HepG2 (cell line): ENCODE data around the gene MUC4. TPM values are rescaled to one million over a fixed set of nuclear protein-coding genes. Genes with fewer than 3 reads are reported as not detected.

Experiments used
- ATAC-seq: fragments of 200-7000 bp; cut with Tn5 transposase; 3 replicates; pipeline ENCODE4 v1.9.1; 2020; ENCODE audit warnings: mild to moderate bottlenecking, moderate library complexity
- BruUV-seq: library from RNA; stranded (reverse); fragments of 400-500 nt; replicated peaks from 2 replicates; lab custom pipeline; 2021; lab: Mats Ljungman, UMichigan
- CTCF ChIA-PET: fragments of 300-600 bp; formaldehyde crosslinking; extraction: SDS; loops from one replicate; lab custom pipeline; 2021; ENCODE audit warnings: low total read pairs, inconsistent platforms, low intra/inter-chr PET ratio; lab: Yijun Ruan, JAX
- POLR2A ChIA-PET: fragments of 350-600 bp; sonication (Branson Sonifier 250); formaldehyde crosslinking; loops from one replicate; lab custom pipeline; 2020; ENCODE audit warnings: antibody characterized with exemption, inconsistent platforms; lab: Yijun Ruan, JAX
- DNase-seq: peaks from one replicate; pipeline ENCODE4 v3.0.0-alpha.2; 2015; ENCODE audit warnings: low spot score
- FAIRE-seq: peaks from 3 replicates; lab custom pipeline; 2011; peaks lifted over from hg19 to GRCh38; lab: Jason Lieb, UNC
- H2AFZ ChIP-seq: one replicate; pipeline ENCODE4 v1.6.1; 2011; ENCODE audit warnings: low read length, inconsistent platforms
- H3K27ac ChIP-seq: fragments of 300-600 bp; 3 replicates; pipeline ENCODE4 v1.8.0; 2011; ENCODE audit warnings: mixed run types, mild to moderate bottlenecking, mixed read lengths, low read length, inconsistent platforms; ENCODE audit not compliant: insufficient read depth; ENCODE audit errors: extremely low read length
- H3K27me3 ChIP-seq, 2 experiments: fragments of 200-600 bp in 1 of 2; 2 replicates in 1 of 2; 3 replicates in 1 of 2; pipeline versions ENCODE4 v1.6.0 to v1.8.0; 2011; ENCODE audit warnings: low read length in 2 of 2, mild to moderate bottlenecking in 2 of 2, moderate library complexity in 2 of 2, inconsistent platforms in 1 of 2; ENCODE audit not compliant: insufficient read depth in 2 of 2, control insufficient read depth in 1 of 2
- H3K36me3 ChIP-seq, 2 experiments: fragments of 200-600 bp in 1 of 2; replicated peaks in 1 of 2; 2 replicates in 1 of 2; 3 replicates in 1 of 2; pipeline versions ENCODE4 v1.5.1 to v1.8.0; 2011; ENCODE audit warnings: low read length in 2 of 2, inconsistent platforms in 1 of 2; ENCODE audit not compliant: insufficient read depth in 2 of 2, control insufficient read depth in 1 of 2
- H3K4me1 ChIP-seq: 2 replicates; pipeline ENCODE4 v1.5.1; 2012; ENCODE audit warnings: low read length, inconsistent platforms; ENCODE audit not compliant: insufficient read depth
- H3K4me2 ChIP-seq: 2 replicates; pipeline ENCODE4 v1.6.0; 2011; ENCODE audit warnings: low read depth, low read length, inconsistent platforms
- H3K4me3 ChIP-seq, 3 experiments: fragments of 200-600 bp in 1 of 3; sonication (generic), shearing (Covaris generic) in 1 of 3; replicated peaks in 1 of 3; 2 replicates each; pipeline ENCODE4 v1.5.1; 2011 to 2016; ENCODE audit warnings: low read length in 3 of 3, inconsistent platforms in 2 of 3, low read depth in 2 of 3, mild to moderate bottlenecking in 2 of 3, control low read depth in 1 of 3, mixed read lengths in 1 of 3; ENCODE audit not compliant: insufficient read depth in 1 of 3
- H3K79me2 ChIP-seq: one replicate; pipeline ENCODE4 v1.6.1; 2011; ENCODE audit warnings: low read length, inconsistent platforms; ENCODE audit not compliant: insufficient read depth
- H3K9ac ChIP-seq: 2 replicates; pipeline ENCODE4 v1.6.0; 2011; ENCODE audit warnings: mild to moderate bottlenecking, low read depth, low read length, inconsistent platforms; ENCODE audit not compliant: insufficient read depth
- H3K9me3 ChIP-seq: 2 replicates; pipeline ENCODE4 v1.5.1; 2012; ENCODE audit warnings: mild to moderate bottlenecking, low read length
- H4K20me1 ChIP-seq: 2 replicates; pipeline ENCODE4 v1.6.0; 2011; ENCODE audit warnings: inconsistent platforms, mild to moderate bottlenecking, low read length, moderate library complexity; ENCODE audit not compliant: insufficient read depth
- MZF1 ChIP-seq: sonication (generic); formaldehyde crosslinking; IDR thresholded peaks from 2 replicates; pipeline ENCODE4 v1.8.1; 2023; ENCODE audit warnings: mild to moderate bottlenecking, missing genetic modification reagents, borderline replicate concordance
- NCOA5 ChIP-seq: sonication (generic); formaldehyde crosslinking; IDR thresholded peaks from 2 replicates; pipeline ENCODE4 v1.4.0; 2020; ENCODE audit warnings: missing genetic modification reagents
- SPEN ChIP-seq: sonication (generic); formaldehyde crosslinking; IDR thresholded peaks from 2 replicates; pipeline ENCODE4 v1.5.1; 2020; ENCODE audit warnings: low read depth, mild to moderate bottlenecking, missing genetic modification reagents
- ZBTB21 ChIP-seq: sonication (generic); formaldehyde crosslinking; IDR thresholded peaks from 2 replicates; pipeline ENCODE4 v1.4.0; 2020; ENCODE audit warnings: missing genetic modification reagents
- ZNF256 ChIP-seq: sonication (generic); formaldehyde crosslinking; conservative IDR thresholded peaks from 2 replicates; pipeline ENCODE4 v1.4.0; 2020; ENCODE audit warnings: missing genetic modification reagents
- ZNF550 ChIP-seq: sonication (generic); formaldehyde crosslinking; IDR thresholded peaks from 2 replicates; pipeline ENCODE4 v1.4.0; 2020; ENCODE audit warnings: mild to moderate bottlenecking, missing genetic modification reagents, borderline replicate concordance
- ZNF567 ChIP-seq: sonication (generic); formaldehyde crosslinking; IDR thresholded peaks from 2 replicates; pipeline ENCODE4 v1.8.1; 2023; ENCODE audit warnings: mild to moderate bottlenecking, missing genetic modification reagents, borderline replicate concordance
- ZNF577 ChIP-seq: sonication (generic); formaldehyde crosslinking; IDR thresholded peaks from 2 replicates; pipeline ENCODE4 v1.4.0; 2020; ENCODE audit warnings: mild to moderate bottlenecking, low read depth, missing genetic modification reagents, borderline replicate concordance
- WGBS: methylation state at CpG from one replicate; pipeline ENCODE4 v1.1.6; 2017; ENCODE audit warnings: low lambda C conversion rate; 5-methylcytosine and 5-hydroxymethylcytosine counted together
- in situ Hi-C: cut with HindIII; loops from 2 replicates; pipeline ENCODE4 v1.10.0; 2017; ENCODE audit warnings: low pct_unique_long_range_greater_than_20kb; ENCODE audit not compliant: extremely low pct_ligation_motif_present
- intact Hi-C: fragments of 100-400 bp; cut with micrococcal nuclease; formaldehyde crosslinking; loops from one replicate; pipeline ENCODE4 v1.10.0; 2022; ENCODE audit not compliant: unreplicated experiment
- polyA plus RNA-seq, 8 experiments: library from polyadenylated mRNA; depleted of rRNA in 3 of 8; stranded (reverse) in 7 of 8; unstranded in 1 of 8; fragments of >200 nt; fragmentation: Illumina TruSeq in 4 of 8; extraction: Trizol in 4 of 8; gene quantifications; 2 replicates each; pipeline versions ENCODE4 v1.2.1 to v1.2.3, GENCODE V29; 2011 to 2016; ENCODE audit warnings: low read depth in 4 of 8, missing spikeins in 1 of 8, mixed read lengths in 1 of 8; ENCODE audit not compliant: insufficient read depth in 1 of 8
- total RNA-seq, 5 experiments: library from RNA; depleted of rRNA; stranded (reverse); fragments of >200 nt; fragmentation: Illumina TruSeq; extraction: Trizol; gene quantifications; 2 replicates each; pipeline ENCODE4 v1.2.3, GENCODE V29; 2016; ENCODE audit warnings: low read depth in 1 of 5
- TF ChIP-seq, protein P1 (sequence below): sonication (generic); formaldehyde crosslinking; IDR thresholded peaks from 2 replicates; pipeline ENCODE4 v1.4.0; 2020; ENCODE audit warnings: mild to moderate bottlenecking, missing genetic modification reagents
- TF ChIP-seq, protein P2 (sequence below): IDR thresholded peaks from 2 replicates; pipeline ENCODE4 v1.6.1; 2016; ENCODE audit warnings: missing compliant biosample characterization, missing genetic modification reagents, borderline replicate concordance

Gene MUC4
- total and polyA plus RNA-seq, 2 of the 13 experiments (the other 11 are each of a cell fraction or from before 2014, with no cell fraction given) = not detected

DNA sequence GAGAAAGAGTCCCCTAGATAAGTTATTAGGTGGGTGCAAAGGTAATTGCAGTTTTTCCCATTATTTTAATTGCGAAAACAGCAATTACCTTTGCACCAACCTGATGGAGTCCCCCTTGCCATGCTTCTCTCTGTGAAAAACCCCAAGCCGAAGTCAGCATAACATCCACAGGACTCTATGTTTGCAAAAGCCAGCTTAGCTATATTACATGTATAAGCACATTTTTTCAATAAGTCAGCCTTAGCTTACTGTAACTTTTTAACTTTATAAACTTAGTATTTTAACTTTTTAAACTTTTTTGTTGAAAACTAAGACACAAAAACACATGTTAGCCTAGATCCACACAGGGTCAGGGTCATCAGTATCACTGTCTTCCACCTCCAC lies 112.3 kb downstream of the MUC4 start:
- no peak overlapping the region for H3K4me3 ChIP-seq
- no peaks in the 10 kb centered on the region for H3K27me3 ChIP-seq
- H2AFZ ChIP-seq = no peak overlapping the region
- peak; percentile 40 for FAIRE-seq
- BruUV-seq = no TSS peak
- no peaks in the 10 kb centered on the region for H3K79me2 ChIP-seq
- in situ Hi-C loops (loop anchor here (25.0 kb wide), 1 partner anchor 263 kb away; no protein-coding TSS in a partner anchor), intact Hi-C loops (no loop called here)
- no peak overlapping the region for H3K4me2 ChIP-seq
- TF ChIP-seq ZBTB21 (no peak), ZNF577 (no peak), SPEN (CRISPR knock-in tag) (no peak), ZNF256 (CRISPR knock-in tag) (no peak), NCOA5 (CRISPR knock-in tag) (no peak), ZNF550 (CRISPR knock-in tag) (no peak), MZF1 (CRISPR knock-in tag) (no peak), ZNF567 (CRISPR knock-in tag) (no peak)
- TF ChIP-seq, protein P1, sequence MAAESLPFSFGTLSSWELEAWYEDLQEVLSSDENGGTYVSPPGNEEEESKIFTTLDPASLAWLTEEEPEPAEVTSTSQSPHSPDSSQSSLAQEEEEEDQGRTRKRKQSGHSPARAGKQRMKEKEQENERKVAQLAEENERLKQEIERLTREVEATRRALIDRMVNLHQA (CRISPR knock-in tag) = no peak
- TF ChIP-seq, protein P2, sequence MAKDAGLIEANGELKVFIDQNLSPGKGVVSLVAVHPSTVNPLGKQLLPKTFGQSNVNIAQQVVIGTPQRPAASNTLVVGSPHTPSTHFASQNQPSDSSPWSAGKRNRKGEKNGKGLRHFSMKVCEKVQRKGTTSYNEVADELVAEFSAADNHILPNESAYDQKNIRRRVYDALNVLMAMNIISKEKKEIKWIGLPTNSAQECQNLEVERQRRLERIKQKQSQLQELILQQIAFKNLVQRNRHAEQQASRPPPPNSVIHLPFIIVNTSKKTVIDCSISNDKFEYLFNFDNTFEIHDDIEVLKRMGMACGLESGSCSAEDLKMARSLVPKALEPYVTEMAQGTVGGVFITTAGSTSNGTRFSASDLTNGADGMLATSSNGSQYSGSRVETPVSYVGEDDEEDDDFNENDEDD = no peak
- DNase-seq = no peak
- H3K9me3 ChIP-seq = no peaks in the 10 kb centered on the region
- ATAC-seq = no peak
- ChIA-PET CTCF (no interaction called here), POLR2A (no interaction called here)
- peaks cover 4% of the 10 kb centered on the region in 2 experiments; a peak in 4 of 5 replicates for H3K36me3 ChIP-seq
- H3K27ac ChIP-seq = no peak overlapping the region
- 100% methylated on average over 2 of the region's 2 CpGs for WGBS
- no peaks in the 10 kb centered on the region for H4K20me1 ChIP-seq
- H3K9ac ChIP-seq = no peak overlapping the region
- no peaks in the 10 kb centered on the region for H3K4me1 ChIP-seq
